GM12878 (cell line): ENCODE measurements around the gene FERMT3. TPM values are rescaled to one million over a fixed set of nuclear protein-coding genes. Genes with fewer than 3 reads are reported as not detected.

ENCODE experiments used
- ATAC-seq: fragments of 200-7000 bp; cut with Tn5 transposase; 3 replicates; pipeline ENCODE4 v1.9.1; 2020; ENCODE audit warnings: mild to moderate bottlenecking, moderate library complexity
- BruUV-seq: library from RNA; stranded (reverse); fragments of 400-500 nt; replicated peaks from 2 replicates; lab custom pipeline; 2021; lab: Mats Ljungman, UMichigan
- CTCF ChIA-PET: fragments of 300-600 bp; sonication (Branson Sonifier 250); formaldehyde crosslinking; extraction: SDS; loops from one replicate; lab custom pipeline; 2021; ENCODE audit warnings: inconsistent platforms; lab: Yijun Ruan, JAX
- POLR2A ChIA-PET: fragments of 350-600 bp; formaldehyde crosslinking; extraction: SDS; loops from one replicate; lab custom pipeline; 2021; ENCODE audit warnings: inconsistent platforms; lab: Charles Lee
- RAD21 ChIA-PET: fragments of 300-600 bp; sonication (Branson Sonifier 250); formaldehyde crosslinking; loops from one replicate; lab custom pipeline; 2023; ENCODE audit warnings: antibody characterized with exemption; ENCODE audit not compliant: unreplicated experiment; lab: Charles Lee
- SMC1A ChIA-PET: fragments of 300-600 bp; sonication (Branson Sonifier 250); formaldehyde crosslinking; loops from one replicate; lab custom pipeline; 2023; ENCODE audit not compliant: unreplicated experiment, uncharacterized antibody; lab: Charles Lee
- DNase-seq: peaks from one replicate; pipeline ENCODE4 v3.0.0-alpha.2; 2011; ENCODE audit warnings: low read depth, low spot score
- FAIRE-seq: peaks from 3 replicates; lab custom pipeline; 2011; peaks lifted over from hg19 to GRCh38; lab: Jason Lieb, UNC
- H2AFZ ChIP-seq: 2 replicates; pipeline ENCODE4 v1.6.0; 2011; ENCODE audit warnings: low read depth, low read length, control low read depth; ENCODE audit not compliant: control insufficient read depth
- H3K27ac ChIP-seq: 2 replicates; pipeline ENCODE4 v1.5.1; 2011; ENCODE audit warnings: control low read depth; ENCODE audit not compliant: control insufficient read depth, insufficient read depth
- H3K27me3 ChIP-seq, 2 experiments: replicated peaks in 1 of 2; 2 replicates each; pipeline versions ENCODE4 v1.6.0 to v1.6.1; 2011; ENCODE audit warnings: low read length in 1 of 2; ENCODE audit not compliant: control insufficient read depth in 2 of 2, insufficient read depth in 2 of 2
- H3K36me3 ChIP-seq, 2 experiments: 2 replicates each; pipeline ENCODE4 v1.5.1; 2011; ENCODE audit warnings: low read length in 1 of 2; ENCODE audit not compliant: control insufficient read depth in 2 of 2, insufficient read depth in 2 of 2
- H3K4me1 ChIP-seq: 2 replicates; pipeline ENCODE4 v1.6.1; 2011; ENCODE audit warnings: mild to moderate bottlenecking, low read length, moderate library complexity, mixed read lengths; ENCODE audit not compliant: control insufficient read depth, insufficient read depth
- H3K4me2 ChIP-seq: 2 replicates; pipeline ENCODE4 v1.6.0; 2011; ENCODE audit warnings: control low read depth; ENCODE audit not compliant: control insufficient read depth, insufficient read depth
- H3K4me3 ChIP-seq: fragments of 200-600 bp; sonication (generic); 2 replicates; pipeline ENCODE4 v1.5.1; 2016
- H3K79me2 ChIP-seq: 2 replicates; pipeline ENCODE4 v1.6.0; 2011; ENCODE audit warnings: low read length; ENCODE audit not compliant: control insufficient read depth, insufficient read depth
- H3K9ac ChIP-seq: 2 replicates; pipeline ENCODE4 v1.8.0; 2011; ENCODE audit warnings: low read length, control low read depth, mixed read lengths; ENCODE audit not compliant: control insufficient read depth, insufficient read depth
- H3K9me3 ChIP-seq: replicated peaks from 3 replicates; pipeline ENCODE4 v1.5.1; 2011; ENCODE audit warnings: mild to moderate bottlenecking, low read length; ENCODE audit not compliant: control insufficient read depth, insufficient read depth
- H4K20me1 ChIP-seq: 2 replicates; pipeline ENCODE4 v1.6.0; 2011; ENCODE audit not compliant: control insufficient read depth, insufficient read depth
- GATAD2B ChIP-seq: fragments of 450-650 bp; conservative IDR thresholded peaks from 2 replicates; pipeline ENCODE4 v1.6.1; 2017; ENCODE audit warnings: low read depth, mild to moderate bottlenecking, moderate library complexity
- IKZF2 ChIP-seq, 2 experiments: fragments of 450-650 bp; IDR thresholded peaks; 2 replicates each; pipeline ENCODE4 v1.6.1; 2017; ENCODE audit warnings: mild to moderate bottlenecking in 2 of 2, moderate library complexity in 2 of 2
- KDM1A ChIP-seq: fragments of 200-600 bp; sonication (generic); IDR thresholded peaks from 2 replicates; pipeline ENCODE4 v1.6.1; 2016; ENCODE audit warnings: borderline replicate concordance
- POLR2AphosphoS5 ChIP-seq: IDR thresholded peaks from 2 replicates; pipeline ENCODE4 v1.6.1; 2011; ENCODE audit warnings: mild to moderate bottlenecking, low read length, inconsistent platforms
- SIN3A ChIP-seq: IDR thresholded peaks from 2 replicates; pipeline ENCODE4 v1.6.1; 2012; ENCODE audit warnings: low read depth, low read length, improper control_type of control experiment
- SIX5 ChIP-seq: IDR thresholded peaks from 2 replicates; pipeline ENCODE4 v1.6.1; 2011; ENCODE audit warnings: mild to moderate bottlenecking, low read depth, low read length, moderate library complexity; ENCODE audit not compliant: severe bottlenecking
- ZBTB40 ChIP-seq: fragments of 450-650 bp; IDR thresholded peaks from 2 replicates; pipeline ENCODE4 v1.6.1; 2016; ENCODE audit warnings: mild to moderate bottlenecking, moderate library complexity, borderline replicate concordance
- ZNF207 ChIP-seq: fragments of 450-650 bp; IDR thresholded peaks from 2 replicates; pipeline ENCODE4 v1.6.1; 2014; ENCODE audit warnings: antibody characterized with exemption, mild to moderate bottlenecking, borderline replicate concordance
- ZNF274 ChIP-seq: IDR thresholded peaks from one replicate; pipeline ENCODE4 v1.8.0; 2011; ENCODE audit not compliant: insufficient read length, insufficient read depth
- WGBS: methylation state at CpG from one replicate; pipeline ENCODE4 v1.1.6; 2016; ENCODE audit warnings: low lambda C conversion rate; ENCODE audit not compliant: insufficient replicate concordance, insufficient coverage; ENCODE audit errors: missing lambda C conversion rate; 5-methylcytosine and 5-hydroxymethylcytosine counted together
- in situ Hi-C: fragments of 300-500 bp; cut with MboI; formaldehyde crosslinking; loops from 9 replicates; pipeline ENCODE4 v1.14.3; 2018; ENCODE audit warnings: mixed read lengths
- intact Hi-C: fragments of 100-400 bp; cut with micrococcal nuclease; formaldehyde crosslinking; loops from one replicate; pipeline ENCODE4 v1.14.2; 2022; ENCODE audit not compliant: unreplicated experiment
- polyA plus RNA-seq, 11 experiments: library from polyadenylated mRNA; depleted of rRNA in 4 of 11; unstranded in 6 of 11; stranded (reverse) in 5 of 11; fragments of >200 nt; fragmentation: Nextera tagmentation in 4 of 11; fragmentation: Illumina TruSeq in 1 of 11; extraction: Ambion mirVana in 4 of 11; extraction: Trizol in 1 of 11; gene quantifications; 1 replicate in 1 of 11; 2 replicates in 10 of 11; pipeline versions ENCODE4 v1.2.1 to v1.2.3, GENCODE V29; 2011 to 2016; ENCODE audit warnings: inconsistent platforms in 2 of 11, missing spikeins in 2 of 11, low read depth in 1 of 11
- total RNA-seq, 4 experiments: library from RNA; depleted of rRNA in 3 of 4; stranded (reverse); fragments of >200 nt in 3 of 4; fragmentation: Illumina TruSeq in 1 of 4; extraction: Trizol in 1 of 4; gene quantifications; 2 replicates each; pipeline versions ENCODE4 v1.2.1 to v1.2.3, GENCODE V29; 2013 to 2021
- TF ChIP-seq, protein P1 (sequence below): fragments of 450-650 bp; IDR thresholded peaks from 2 replicates; pipeline ENCODE4 v1.6.1; 2016; ENCODE audit warnings: mild to moderate bottlenecking
- TF ChIP-seq, protein P2 (sequence below): IDR thresholded peaks from 2 replicates; pipeline ENCODE4 v1.6.1; 2012; ENCODE audit warnings: low read depth, low read length, improper control_type of control experiment

FERMT3 gene
- total and polyA plus RNA-seq, 10 of the 15 experiments (the other 5 are each of a cell fraction or from before 2014, with no cell fraction given), result 2.0 to 211 (median 114) TPM

DNA sequence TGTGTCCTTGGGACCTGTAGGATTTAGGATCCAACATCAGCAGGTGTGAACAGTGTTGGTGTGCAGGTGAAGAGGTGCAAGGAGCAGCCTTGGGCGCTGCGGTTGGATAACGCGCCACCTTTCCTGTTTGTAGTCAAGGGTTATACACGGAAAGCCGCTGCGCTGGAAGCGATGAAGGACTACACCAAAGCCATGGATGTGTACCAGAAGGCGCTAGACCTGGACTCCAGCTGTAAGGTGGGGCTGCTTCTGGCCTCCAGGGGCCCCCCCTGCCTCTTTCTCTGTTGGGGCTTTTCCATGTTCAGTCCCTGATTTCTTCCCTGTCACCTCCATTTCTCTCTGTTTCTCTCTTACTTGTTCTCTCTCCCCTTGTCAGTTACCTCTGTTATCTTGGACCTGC lies 3.5 kb upstream of the FERMT3 start:
- H3K4me2 ChIP-seq, result no peak overlapping the region
- RAD21 ChIA-PET, result no interaction called here
- SMC1A ChIA-PET, result no interaction called here
- CTCF ChIA-PET, result interaction anchor here (8.0 to 9.7 kb wide), 2 partner anchors 42 to 100 kb away, joined by 66 to 238 read pairs; partner anchors contain the start of genes CATSPERZ, ESRRA and PPP1R14B
- H3K9ac ChIP-seq, result no peak overlapping the region
- peaks cover 26% of the 10 kb centered on the region for H3K79me2 ChIP-seq
- in situ Hi-C loops (loop anchor here (5.0 kb wide), 1 partner anchor 99 kb away; the partner anchor contains the start of gene CATSPERZ), intact Hi-C loops (no loop called here)
- FAIRE-seq (no peak), DNase-seq (no peak), ATAC-seq (no peak)
- TF ChIP-seq, protein P1, sequence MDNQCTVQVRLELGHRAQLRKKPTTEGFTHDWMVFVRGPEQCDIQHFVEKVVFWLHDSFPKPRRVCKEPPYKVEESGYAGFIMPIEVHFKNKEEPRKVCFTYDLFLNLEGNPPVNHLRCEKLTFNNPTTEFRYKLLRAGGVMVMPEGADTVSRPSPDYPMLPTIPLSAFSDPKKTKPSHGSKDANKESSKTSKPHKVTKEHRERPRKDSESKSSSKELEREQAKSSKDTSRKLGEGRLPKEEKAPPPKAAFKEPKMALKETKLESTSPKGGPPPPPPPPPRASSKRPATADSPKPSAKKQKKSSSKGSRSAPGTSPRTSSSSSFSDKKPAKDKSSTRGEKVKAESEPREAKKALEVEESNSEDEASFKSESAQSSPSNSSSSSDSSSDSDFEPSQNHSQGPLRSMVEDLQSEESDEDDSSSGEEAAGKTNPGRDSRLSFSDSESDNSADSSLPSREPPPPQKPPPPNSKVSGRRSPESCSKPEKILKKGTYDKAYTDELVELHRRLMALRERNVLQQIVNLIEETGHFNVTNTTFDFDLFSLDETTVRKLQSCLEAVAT, result no peak
- no peak for TF ChIP-seq SIN3A
- TF ChIP-seq IKZF2 (IDR thresholded peaks at IDR 0.05), result no peak
- TF ChIP-seq ZNF274, result no peak
- TF ChIP-seq POLR2AphosphoS5, result no peak
- TF ChIP-seq GATAD2B, result no peak
- TF ChIP-seq, protein P2, sequence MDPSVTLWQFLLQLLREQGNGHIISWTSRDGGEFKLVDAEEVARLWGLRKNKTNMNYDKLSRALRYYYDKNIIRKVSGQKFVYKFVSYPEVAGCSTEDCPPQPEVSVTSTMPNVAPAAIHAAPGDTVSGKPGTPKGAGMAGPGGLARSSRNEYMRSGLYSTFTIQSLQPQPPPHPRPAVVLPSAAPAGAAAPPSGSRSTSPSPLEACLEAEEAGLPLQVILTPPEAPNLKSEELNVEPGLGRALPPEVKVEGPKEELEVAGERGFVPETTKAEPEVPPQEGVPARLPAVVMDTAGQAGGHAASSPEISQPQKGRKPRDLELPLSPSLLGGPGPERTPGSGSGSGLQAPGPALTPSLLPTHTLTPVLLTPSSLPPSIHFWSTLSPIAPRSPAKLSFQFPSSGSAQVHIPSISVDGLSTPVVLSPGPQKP, result no peak
- no peak for TF ChIP-seq KDM1A
- no peak for TF ChIP-seq SIX5
- no peak for TF ChIP-seq ZBTB40
- no peak for TF ChIP-seq ZNF207
- H3K27ac ChIP-seq, result no peak overlapping the region
- H2AFZ ChIP-seq, result no peak overlapping the region
- 100% methylated on average over 9 of the region's 9 CpGs for WGBS
- H4K20me1 ChIP-seq, result no peaks in the 10 kb centered on the region
- no peaks in the 10 kb centered on the region for H3K27me3 ChIP-seq
- BruUV-seq, result no TSS peak
- POLR2A ChIA-PET, result interaction anchor here (5.8 kb wide), 1 partner anchor 100 kb away, joined by 70 read pairs; the partner anchor contains the start of genes CATSPERZ and ESRRA
- peaks cover 31 to 32% of the 10 kb centered on the region in 2 experiments for H3K36me3 ChIP-seq
- no peaks in the 10 kb centered on the region for H3K9me3 ChIP-seq
- no peak overlapping the region for H3K4me3 ChIP-seq
- H3K4me1 ChIP-seq, result peaks cover 22% of the 10 kb centered on the region
